AG04449 (cell line): ENCODE measurements around the gene LRP1B.

Source experiments
- CTCF ChIA-PET: fragments of 350-600 bp; formaldehyde crosslinking; extraction: SDS; loops from one replicate; lab custom pipeline; 2021; ENCODE audit warnings: antibody characterized with exemption; lab: Yijun Ruan, JAX
- POLR2A ChIA-PET: fragments of 400-600, 350-600 bp; formaldehyde crosslinking; extraction: SDS; loops from one replicate; lab custom pipeline; 2020; ENCODE audit warnings: antibody characterized with exemption, inconsistent platforms; lab: Yijun Ruan, JAX
- DNase-seq: peaks from one replicate; pipeline ENCODE4 v3.0.0-alpha.2; 2010; ENCODE audit warnings: low read depth, low spot score
- H3K4me3 ChIP-seq: 2 replicates; pipeline ENCODE4 v1.5.1; 2011; ENCODE audit warnings: low read depth, mild to moderate bottlenecking, control low read depth, low read length
- TF ChIP-seq, protein P1 (sequence below): IDR thresholded peaks from one replicate; pipeline ENCODE4 v1.5.1; 2011; ENCODE audit warnings: mild to moderate bottlenecking, moderate library complexity, low read length, control low read depth, inconsistent platforms; ENCODE audit not compliant: insufficient read depth; ENCODE audit errors: missing control alignments

The LRP1B gene

DNA sequence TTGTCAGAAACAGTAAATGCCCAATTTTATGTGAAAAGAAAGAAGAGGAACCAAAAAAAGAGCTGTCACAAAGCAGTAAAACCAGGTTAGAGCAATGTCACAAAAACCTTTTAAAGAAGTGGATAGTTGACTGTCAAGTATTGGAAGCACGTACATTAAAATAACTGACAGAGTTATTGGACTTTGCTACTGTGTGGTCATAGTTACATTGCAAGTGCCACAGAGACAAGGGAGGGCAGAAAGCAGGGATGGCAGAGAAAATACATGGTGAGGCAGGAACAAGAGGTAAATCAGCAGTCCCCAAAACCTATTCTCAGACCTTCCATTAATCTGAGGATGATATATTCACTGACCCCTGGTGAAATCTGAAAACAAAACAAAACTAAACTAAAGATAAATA, 116.3 kb downstream of the LRP1B start:
- ChIA-PET CTCF (no interaction called here), POLR2A (no interaction called here)
- TF ChIP-seq, protein P1, sequence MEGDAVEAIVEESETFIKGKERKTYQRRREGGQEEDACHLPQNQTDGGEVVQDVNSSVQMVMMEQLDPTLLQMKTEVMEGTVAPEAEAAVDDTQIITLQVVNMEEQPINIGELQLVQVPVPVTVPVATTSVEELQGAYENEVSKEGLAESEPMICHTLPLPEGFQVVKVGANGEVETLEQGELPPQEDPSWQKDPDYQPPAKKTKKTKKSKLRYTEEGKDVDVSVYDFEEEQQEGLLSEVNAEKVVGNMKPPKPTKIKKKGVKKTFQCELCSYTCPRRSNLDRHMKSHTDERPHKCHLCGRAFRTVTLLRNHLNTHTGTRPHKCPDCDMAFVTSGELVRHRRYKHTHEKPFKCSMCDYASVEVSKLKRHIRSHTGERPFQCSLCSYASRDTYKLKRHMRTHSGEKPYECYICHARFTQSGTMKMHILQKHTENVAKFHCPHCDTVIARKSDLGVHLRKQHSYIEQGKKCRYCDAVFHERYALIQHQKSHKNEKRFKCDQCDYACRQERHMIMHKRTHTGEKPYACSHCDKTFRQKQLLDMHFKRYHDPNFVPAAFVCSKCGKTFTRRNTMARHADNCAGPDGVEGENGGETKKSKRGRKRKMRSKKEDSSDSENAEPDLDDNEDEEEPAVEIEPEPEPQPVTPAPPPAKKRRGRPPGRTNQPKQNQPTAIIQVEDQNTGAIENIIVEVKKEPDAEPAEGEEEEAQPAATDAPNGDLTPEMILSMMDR = no peak
- no peak for DNase-seq
- no peak overlapping the region for H3K4me3 ChIP-seq

DNA sequence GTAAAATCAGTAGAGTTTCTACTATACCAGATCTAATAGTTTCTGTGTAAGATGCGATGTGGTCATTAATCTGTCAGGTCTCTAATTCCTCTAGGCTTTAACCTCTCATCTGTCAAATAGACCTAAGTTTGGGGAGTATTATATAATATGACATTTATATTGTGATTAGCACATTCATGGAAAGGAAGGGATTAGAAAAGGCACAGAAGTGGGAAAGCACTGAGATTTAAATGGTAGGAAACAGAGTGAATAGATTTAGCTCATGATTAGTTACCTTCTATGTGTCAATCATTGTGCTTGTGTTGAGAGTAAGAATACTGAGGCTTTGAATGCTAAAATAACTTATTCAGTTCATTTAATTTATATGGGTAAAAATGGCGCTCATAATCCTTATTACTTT, 118.0 kb downstream of the LRP1B start:
- CTCF ChIA-PET = no interaction called here

DNA sequence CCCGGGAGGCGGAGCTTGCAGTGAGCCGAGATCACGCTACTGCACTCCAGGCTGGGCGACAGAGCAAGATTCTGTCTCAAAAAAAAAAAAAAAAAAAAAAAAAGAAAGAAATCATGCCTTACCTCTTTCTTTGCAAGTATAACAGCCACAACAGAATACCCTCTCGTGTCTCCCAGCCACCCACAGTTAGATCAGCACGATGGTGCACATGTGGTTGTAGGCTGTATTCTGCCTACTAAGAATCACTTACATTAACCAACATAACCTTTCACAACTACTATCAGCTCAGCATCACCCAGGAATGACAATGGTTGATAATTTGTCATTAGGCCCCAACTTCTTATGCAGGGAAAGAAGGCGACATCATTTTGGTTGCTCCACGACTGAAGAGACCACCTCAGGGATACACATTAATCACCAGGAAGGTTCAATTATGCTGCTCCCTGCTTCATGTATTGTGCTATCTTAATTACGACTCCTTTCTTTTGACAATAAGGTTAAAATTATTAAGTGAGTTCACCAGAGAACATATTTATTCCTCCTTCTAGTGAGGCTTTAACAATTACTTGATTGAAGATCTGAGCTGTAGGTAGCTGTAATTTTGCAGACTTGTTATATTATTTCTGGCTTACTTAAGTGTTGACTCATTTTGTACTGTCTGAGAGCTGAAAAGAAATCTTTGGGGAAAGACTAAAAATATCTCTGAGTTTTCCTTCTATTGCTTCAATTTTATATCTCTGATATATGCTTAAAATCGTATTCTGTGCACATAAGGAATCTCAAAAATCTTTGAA, 120.1 kb downstream of the LRP1B start:
- no peak overlapping the region for H3K4me3 ChIP-seq
- TF ChIP-seq, protein P1 = no peak
- no peak for DNase-seq
- POLR2A ChIA-PET = no interaction called here
- CTCF ChIA-PET = no interaction called here

More for the DNA sequence above, 118.0 kb downstream of the LRP1B start:
- DNase-seq = no peak
- TF ChIP-seq, protein P1 = no peak
- POLR2A ChIA-PET = no interaction called here
- H3K4me3 ChIP-seq = no peak overlapping the region

DNA sequence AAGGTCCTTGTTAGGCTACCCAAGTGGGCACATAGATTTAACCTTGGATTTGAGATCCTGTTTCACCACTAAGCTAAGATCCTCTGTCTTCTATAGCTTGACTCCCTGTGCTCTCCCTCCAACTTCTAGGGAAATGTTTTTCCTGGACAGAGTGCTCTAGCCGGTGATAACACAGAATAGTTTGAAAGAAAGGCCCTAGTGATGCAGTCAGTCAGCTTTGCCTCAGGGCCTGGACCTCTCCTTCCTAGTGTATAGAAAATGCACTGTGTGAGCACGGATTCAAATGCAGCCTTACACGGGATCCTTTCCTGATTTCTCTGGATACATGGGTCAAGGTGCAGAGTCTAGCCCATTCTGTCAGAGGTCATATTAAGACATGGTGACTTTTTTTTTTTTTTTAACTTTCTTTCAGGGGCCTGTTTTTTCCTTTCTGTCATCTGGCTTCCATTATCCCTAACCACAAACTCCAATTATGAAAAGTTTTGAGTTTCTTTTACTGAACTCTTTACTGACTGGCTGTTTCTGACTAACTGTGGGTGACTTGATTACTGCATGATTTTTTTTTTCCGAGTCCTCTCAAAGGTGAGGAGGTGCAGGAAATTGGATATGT, 122.6 kb downstream of the LRP1B start:
- no peak for DNase-seq
- TF ChIP-seq, protein P1 = no peak
- CTCF ChIA-PET = no interaction called here
- no peak overlapping the region for H3K4me3 ChIP-seq
- POLR2A ChIA-PET = no interaction called here

DNA sequence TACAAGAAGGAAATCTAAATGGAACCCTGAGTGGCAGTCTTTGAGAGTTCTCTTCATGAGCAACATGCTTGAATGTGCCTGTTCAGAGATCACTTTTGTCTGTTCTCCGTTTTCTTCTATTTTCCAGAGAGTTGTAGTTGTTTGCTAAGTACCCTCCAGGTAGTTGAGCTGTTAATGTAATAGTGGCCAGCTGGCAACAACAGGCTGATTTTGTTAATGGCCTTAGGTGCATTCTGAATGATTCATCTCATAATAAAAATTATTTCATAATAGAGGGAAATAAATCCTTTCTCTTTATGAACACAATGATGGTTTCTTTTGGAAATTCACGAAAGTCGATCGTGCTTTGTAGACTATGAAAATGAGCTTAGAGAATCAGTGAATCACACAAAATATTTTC, 136.8 kb downstream of the LRP1B start:
- CTCF ChIA-PET = no interaction called here
- POLR2A ChIA-PET = no interaction called here
- H3K4me3 ChIP-seq = no peak overlapping the region
- no peak for DNase-seq
- TF ChIP-seq, protein P1 = no peak

DNA sequence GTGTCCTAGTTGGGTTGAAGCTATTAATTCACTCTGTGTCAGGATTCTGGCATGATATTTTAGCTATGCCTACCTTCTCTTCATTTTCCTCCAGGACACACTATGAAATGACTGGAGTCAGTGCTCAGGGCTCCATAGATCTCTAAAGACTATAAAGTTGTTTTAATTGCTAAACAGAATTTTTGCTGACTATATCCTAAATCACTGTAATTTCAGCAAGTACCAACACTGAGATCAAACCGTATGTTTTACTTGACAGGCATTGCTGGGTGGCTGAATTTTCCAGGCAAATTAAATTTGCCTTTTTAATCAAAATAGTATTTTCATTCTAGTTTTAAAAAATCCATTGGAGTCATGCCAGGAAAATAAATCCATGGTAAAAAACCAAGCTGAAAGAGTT, 138.1 kb downstream of the LRP1B start:
- no peak for DNase-seq
- TF ChIP-seq, protein P1 = no peak
- CTCF ChIA-PET = no interaction called here
- POLR2A ChIA-PET = no interaction called here
- H3K4me3 ChIP-seq = no peak overlapping the region
